Measurements from ENCODE around the gene S100P. TPM values are rescaled to one million over a fixed set of nuclear protein-coding genes. Genes with fewer than 3 reads are reported as not detected.
"Not testable (repeated sequence)": the region's sequence is repeated elsewhere in the genome, so short reads cannot be mapped to it uniquely, and the experiment has no call there.

Gene S100P
- polyA plus RNA-seq, 1 experiment = 0.06 TPM

- no peak overlapping the region for H3K4me3 ChIP-seq (ENCODE audit: low read depth, low read length)
- TF ChIP-seq, protein P1, sequence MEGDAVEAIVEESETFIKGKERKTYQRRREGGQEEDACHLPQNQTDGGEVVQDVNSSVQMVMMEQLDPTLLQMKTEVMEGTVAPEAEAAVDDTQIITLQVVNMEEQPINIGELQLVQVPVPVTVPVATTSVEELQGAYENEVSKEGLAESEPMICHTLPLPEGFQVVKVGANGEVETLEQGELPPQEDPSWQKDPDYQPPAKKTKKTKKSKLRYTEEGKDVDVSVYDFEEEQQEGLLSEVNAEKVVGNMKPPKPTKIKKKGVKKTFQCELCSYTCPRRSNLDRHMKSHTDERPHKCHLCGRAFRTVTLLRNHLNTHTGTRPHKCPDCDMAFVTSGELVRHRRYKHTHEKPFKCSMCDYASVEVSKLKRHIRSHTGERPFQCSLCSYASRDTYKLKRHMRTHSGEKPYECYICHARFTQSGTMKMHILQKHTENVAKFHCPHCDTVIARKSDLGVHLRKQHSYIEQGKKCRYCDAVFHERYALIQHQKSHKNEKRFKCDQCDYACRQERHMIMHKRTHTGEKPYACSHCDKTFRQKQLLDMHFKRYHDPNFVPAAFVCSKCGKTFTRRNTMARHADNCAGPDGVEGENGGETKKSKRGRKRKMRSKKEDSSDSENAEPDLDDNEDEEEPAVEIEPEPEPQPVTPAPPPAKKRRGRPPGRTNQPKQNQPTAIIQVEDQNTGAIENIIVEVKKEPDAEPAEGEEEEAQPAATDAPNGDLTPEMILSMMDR (IDR thresholded peaks at IDR 0.05; ENCODE audit: insufficient read depth, low read depth, low read length) = no peak
- ChIA-PET CTCF (no interaction called here), POLR2A (no interaction called here)
- no peak for DNase-seq (ENCODE audit: low read depth)
- H3K36me3 ChIP-seq (ENCODE audit: control insufficient read depth, insufficient read depth, low read length) = no peaks in the 10 kb centered on the region; the same call in 1 of the 2 replicates
- H3K27me3 ChIP-seq (ENCODE audit: control insufficient read depth, insufficient read depth, low read length) = peaks cover 17% of the 10 kb centered on the region
Observed at GRCh38 chr4:6665320-6665654, 28.4 kb upstream of the S100P start.

GRCh38 chr4:6668391-6668790 is 25.3 kb upstream of the S100P start:
- DNase-seq (ENCODE audit: low read depth) = no peak
- Histone ChIP-seq H3K4me3 (ENCODE audit: low read depth, low read length) (no peak overlapping the region), H3K36me3 (ENCODE audit: control insufficient read depth, insufficient read depth, low read length) (no peaks in the 10 kb centered on the region; the same call in 1 of the 2 replicates), H3K27me3 (ENCODE audit: control insufficient read depth, insufficient read depth, low read length) (peaks cover 9% of the 10 kb centered on the region)
- ChIA-PET POLR2A (interaction anchor here (0.7 kb wide), 1 partner anchor 42 kb away, joined by 9 read pairs; no protein-coding TSS in a partner anchor), CTCF (interaction anchor here (1.6 kb wide), 1 partner anchor 11 kb away, joined by 6 read pairs; no protein-coding TSS in a partner anchor)
- TF ChIP-seq, protein P1 (IDR thresholded peaks at IDR 0.05; ENCODE audit: insufficient read depth, low read depth, low read length) = no peak

DNA sequence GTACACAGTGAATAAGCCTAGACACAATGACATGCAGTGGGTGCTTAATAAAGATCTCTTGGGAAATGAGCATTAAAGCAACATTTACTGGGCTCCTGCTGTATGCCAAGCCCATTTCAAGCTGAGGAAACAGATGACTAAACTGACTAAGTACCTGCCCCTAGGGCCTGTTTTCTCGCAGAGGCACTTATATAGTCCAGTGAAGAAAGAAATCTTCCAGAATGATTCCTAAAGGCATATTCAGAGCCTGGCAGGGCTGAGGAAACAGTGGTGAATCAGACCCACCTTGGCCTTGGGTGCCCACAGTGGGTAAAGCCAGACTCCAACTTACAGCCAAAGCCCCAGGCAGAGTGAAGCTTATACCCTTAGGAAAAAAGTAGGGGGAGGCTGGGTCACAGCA is 22.0 kb upstream of the S100P start:
- CTCF ChIA-PET = interaction anchor here (1.0 to 2.4 kb wide), 2 partner anchors 9 kb away, joined by 3 to 7 read pairs; no protein-coding TSS in a partner anchor
- POLR2A ChIA-PET = no interaction called here
- DNase-seq (ENCODE audit: low read depth) = no peak

DNA sequence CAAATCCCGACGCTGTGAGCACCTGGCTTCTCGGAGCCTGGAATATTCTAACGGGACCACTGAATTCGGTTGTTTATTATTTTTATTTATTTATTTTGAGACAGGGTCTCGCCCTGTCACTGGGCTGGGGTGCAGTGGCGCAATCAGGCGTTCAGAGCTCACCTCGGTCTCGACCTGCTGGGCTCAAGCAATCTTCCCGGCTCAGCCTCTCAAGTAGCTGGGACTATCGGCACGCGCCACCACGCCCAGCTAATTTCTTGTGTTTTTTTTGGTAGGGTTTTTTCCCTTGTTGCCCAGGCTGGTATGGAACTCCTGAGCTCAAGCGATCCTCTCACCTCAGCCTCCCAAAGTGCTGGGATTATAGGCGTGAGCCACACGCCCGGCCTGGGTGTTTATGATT is 21.5 kb upstream of the S100P start:
- ChIA-PET CTCF (interaction anchor here (2.4 kb wide), 1 partner anchor 10 kb away, joined by 7 read pairs; no protein-coding TSS in a partner anchor), POLR2A (no interaction called here)
- TF ChIP-seq, protein P1 (IDR thresholded peaks at IDR 0.05; ENCODE audit: insufficient read depth, low read depth, low read length) = no peak
- Histone ChIP-seq H3K36me3 (ENCODE audit: control insufficient read depth, insufficient read depth, low read length) (peaks cover 2% of the 10 kb centered on the region; the same call in 1 of the 2 replicates), H3K4me3 (ENCODE audit: low read depth, low read length) (no peak overlapping the region), H3K27me3 (ENCODE audit: control insufficient read depth, insufficient read depth, low read length) (no peaks in the 10 kb centered on the region)
- no peak for DNase-seq (ENCODE audit: low read depth)

More for the DNA sequence above, 22.0 kb upstream of the S100P start:
- H3K36me3 ChIP-seq (ENCODE audit: control insufficient read depth, insufficient read depth, low read length) = peaks cover 1% of the 10 kb centered on the region; the same call in 1 of the 2 replicates
- no peak overlapping the region for H3K4me3 ChIP-seq (ENCODE audit: low read depth, low read length)
- no peaks in the 10 kb centered on the region for H3K27me3 ChIP-seq (ENCODE audit: control insufficient read depth, insufficient read depth, low read length)
- TF ChIP-seq, protein P1 (IDR thresholded peaks at IDR 0.05; ENCODE audit: insufficient read depth, low read depth, low read length) = no peak

DNA sequence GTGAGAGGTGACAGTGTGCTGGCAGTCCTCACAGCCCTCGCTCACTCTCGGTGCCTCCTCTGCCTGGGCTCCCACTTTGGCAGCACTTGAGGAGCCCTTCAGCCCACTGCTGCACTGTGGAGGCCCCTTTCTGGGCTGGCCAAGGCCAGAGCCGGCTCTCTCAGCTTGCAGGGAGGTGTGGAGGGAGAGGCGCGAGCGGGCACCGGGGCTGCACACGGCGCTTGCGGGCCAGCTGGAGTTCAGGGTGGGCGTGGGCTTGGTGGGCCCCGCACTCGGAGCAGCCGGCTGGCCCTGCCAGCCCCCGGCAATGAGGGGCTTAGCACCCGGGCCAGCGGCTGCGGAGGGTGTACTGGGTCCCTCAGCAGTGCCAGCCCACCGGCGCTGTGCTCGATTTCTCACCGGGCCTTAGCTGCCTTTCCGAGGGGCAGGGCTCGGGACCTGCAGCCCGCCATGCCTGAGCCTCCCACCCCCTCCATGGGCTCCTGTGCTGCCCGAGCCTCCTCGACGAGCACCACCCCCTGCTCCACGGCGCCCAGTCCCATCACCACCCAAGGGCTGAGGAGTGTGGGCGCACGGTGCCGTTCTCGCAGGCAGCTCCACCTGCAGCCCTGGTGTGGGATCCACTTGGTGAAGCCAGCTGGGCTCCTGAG is 21.0 kb upstream of the S100P start:
- not testable (repeated sequence) for H3K4me3 ChIP-seq (ENCODE audit: low read depth, low read length); H3K27me3 ChIP-seq (ENCODE audit: control insufficient read depth, insufficient read depth, low read length); DNase-seq (ENCODE audit: low read depth); H3K36me3 ChIP-seq (ENCODE audit: control insufficient read depth, insufficient read depth, low read length)
- POLR2A ChIA-PET = interaction anchor here (0.6 kb wide), 1 partner anchor 1159 kb away, joined by 11 read pairs; no protein-coding TSS in a partner anchor
- CTCF ChIA-PET = interaction anchor here (1.2 to 2.4 kb wide), 2 partner anchors 10 to 36 kb away, joined by 4 to 7 read pairs; no protein-coding TSS in a partner anchor

DNA sequence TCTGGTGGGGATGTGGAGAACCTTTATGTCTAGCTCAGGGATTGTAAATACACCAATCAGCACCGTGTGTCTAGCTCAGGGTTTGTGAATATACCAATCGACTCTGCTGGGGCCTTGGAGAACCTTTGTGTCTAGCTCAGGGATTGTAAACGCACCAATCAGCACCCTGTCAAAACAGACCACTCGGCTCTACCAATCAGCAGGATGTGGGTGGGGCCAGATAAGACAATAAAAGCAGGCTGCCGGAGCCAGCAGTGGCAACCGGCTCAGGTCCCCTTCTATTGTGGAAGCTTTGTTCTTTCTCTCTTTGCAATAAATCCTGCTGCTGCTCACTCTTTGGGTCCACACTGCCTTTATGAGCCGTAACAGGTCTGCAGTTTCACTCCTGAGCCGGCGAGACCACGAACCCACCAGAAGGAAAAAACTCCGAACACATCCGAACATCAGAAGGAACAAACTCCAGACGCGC is 20.5 kb upstream of the S100P start:
- ChIA-PET CTCF (interaction anchor here (1.0 to 2.4 kb wide), 4 partner anchors 10 to 47 kb away, joined by 3 to 7 read pairs (median 5); no protein-coding TSS in a partner anchor), POLR2A (interaction anchor here (0.6 kb wide), 1 partner anchor 1159 kb away, joined by 11 read pairs; no protein-coding TSS in a partner anchor)
- H3K4me3 ChIP-seq (ENCODE audit: low read depth, low read length) = peak overlapping the region; percentile 63
- not testable (repeated sequence) for H3K36me3 ChIP-seq (ENCODE audit: control insufficient read depth, insufficient read depth, low read length); H3K27me3 ChIP-seq (ENCODE audit: control insufficient read depth, insufficient read depth, low read length); DNase-seq (ENCODE audit: low read depth)
